ENCODE measurements around the gene VAV1.
A peak's percentile ranks its signal among the peaks of the same experiment; 100 is the strongest.
"Not testable (repeated sequence)": the region's sequence is repeated elsewhere in the genome, so short reads cannot be mapped to it uniquely, and the experiment has no call there.

Gene VAV1

DNA sequence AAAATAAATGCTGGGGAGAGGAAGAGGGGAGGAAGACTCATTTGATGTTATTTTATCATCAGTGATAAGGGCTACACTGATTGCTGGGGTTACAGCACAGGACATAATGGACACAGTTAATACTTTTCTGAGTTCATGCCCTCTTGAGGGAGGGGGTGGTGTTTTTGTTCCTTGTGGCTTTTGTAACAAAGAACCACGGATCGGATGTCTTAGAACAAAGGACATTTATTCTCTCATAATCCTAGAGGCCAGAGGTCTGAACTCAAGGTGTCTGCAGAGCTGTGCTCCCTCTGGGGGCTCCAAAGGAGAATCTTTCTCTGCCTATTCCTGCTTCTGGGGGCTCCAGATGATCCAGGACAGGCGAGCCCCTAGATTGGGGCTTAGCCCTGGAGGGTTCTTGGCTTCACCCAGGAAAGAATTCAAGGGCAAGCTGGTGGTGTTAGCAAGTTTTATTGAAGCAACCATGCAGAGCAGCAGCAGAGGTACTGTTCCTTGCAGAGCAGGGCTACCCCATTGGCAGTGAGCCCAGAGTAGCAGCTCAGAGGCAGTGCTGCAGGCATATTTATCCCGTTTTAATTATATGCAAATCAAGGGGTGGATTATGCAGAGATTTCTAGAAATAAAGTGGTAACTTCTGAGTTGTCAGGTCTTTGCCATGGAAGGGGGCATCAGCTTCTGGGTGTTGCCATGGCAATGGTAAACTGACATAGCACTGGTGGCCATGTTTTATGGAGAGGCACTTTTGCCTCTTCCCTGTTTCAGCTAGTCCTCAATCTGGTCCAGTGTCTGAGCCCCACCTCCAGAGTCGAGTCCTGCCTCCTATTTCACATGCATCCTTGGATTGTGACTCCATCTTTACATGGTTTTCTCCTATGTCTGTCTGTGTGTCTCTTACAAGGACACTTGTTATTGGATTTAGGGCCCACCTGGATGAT lies 18.0 kb downstream of the VAV1 start:
- DNase-seq = no peak

DNA sequence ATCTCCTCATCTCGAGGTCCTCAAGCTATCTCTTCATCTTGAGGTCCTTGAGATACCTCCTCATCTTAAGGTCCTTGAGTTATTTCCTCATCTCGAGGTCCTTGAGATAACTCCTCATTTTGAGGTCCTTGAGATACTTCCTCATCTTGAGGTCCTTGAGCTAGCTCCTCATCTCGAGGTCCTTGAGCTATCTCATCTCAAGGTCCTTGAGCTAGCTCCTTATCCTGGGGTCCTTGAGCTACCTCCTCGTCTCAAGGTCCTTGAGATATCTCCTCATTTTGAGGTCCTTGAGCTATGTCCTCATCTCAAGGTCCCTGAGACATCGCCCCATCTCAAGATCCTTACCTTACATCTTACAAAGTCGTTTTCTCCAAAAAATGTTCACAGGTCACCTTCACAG lies 18.7 kb downstream of the VAV1 start:
- no peak for DNase-seq

DNA sequence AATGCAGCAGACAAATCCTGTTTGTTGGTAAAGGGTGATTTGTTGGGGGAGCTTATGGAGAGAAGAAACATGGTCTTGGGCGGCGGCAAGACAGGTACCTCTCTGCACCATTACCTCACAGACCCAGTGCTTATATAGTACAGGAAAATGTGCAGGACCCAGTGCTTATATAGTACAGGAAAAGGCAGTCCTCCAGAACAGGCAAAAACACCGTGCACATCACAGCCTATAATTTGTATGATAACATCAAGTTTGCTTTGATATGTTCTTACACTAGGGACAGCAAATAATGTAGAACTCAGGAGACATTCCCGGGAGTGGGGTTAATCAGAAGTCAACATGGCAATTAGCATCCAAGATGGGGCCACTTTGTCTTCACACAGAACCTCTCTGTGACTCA lies 20.9 kb downstream of the VAV1 start:
- DNase-seq = no peak

DNA sequence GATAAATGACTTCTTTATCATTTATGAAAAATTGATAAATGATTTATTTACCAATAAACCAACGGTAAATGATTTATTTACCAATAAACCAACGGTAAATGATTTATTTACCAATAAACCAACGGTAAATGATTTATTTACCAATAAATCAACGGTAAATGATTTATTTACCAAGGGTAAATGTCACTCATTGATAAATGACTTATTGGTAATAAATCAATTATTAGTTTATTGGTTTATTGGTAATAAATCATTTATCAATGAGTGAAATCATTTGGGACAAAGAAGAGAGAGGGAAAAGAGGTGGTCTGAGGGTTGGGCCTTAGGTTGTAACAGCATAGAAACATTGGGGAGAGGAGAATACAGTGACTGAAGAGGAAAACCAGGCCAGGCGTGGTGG lies 21.5 kb downstream of the VAV1 start:
- DNase-seq = no peak

DNA sequence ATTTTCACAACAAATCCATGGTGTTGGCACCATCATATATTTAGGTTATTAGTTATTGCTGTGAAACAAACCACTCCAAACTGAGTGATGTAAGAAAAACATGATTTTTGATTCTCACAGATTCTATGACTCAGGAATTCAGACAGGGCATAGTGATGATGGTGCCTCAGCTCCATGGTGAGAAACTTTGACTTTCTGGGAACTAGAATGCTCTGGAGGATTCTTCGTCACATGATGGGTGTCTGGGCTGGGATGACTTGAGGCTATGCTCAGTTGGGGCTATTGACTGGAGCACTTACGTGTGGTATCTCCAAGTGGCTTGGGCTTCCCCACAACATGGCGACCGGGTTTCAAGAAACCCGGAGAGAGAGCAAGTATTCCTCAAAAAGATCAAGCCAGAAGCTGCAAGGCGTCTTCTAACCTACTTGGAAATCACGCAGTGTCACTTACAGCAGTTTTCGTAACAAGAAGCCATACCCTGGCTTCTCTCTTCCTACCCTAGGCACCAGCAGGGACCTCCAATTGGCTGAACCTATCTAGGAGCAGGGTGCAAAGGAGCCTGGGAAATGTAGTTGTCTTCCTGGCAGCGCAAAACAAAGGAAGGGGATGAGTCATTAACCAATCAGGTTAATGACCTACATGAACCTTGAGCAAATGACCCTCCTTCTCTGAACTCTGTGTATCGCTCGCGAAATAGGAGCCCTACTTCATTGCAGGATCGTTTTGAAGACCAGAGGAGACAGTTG lies 22.4 kb downstream of the VAV1 start:
- DNase-seq = no peak

DNA sequence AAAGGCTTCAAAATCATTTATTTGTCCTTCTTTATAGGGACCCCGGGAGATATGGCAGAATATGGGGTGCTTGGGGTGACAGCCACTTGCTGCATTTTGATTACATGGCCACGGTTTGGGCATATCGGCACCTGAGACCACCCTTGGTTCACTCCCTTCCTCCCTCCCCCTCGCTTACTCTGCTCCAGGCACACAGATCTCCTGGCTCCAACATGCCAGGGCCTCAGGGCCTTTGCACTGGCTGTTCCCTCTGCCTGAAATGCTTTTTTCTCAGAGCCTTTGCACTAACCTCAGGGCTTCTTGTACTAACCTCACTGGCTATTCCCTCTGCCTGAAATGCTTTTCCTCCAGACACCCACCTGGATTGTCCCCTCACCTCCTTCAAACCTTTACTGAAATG lies 23.8 kb downstream of the VAV1 start:
- DNase-seq = no peak

DNA sequence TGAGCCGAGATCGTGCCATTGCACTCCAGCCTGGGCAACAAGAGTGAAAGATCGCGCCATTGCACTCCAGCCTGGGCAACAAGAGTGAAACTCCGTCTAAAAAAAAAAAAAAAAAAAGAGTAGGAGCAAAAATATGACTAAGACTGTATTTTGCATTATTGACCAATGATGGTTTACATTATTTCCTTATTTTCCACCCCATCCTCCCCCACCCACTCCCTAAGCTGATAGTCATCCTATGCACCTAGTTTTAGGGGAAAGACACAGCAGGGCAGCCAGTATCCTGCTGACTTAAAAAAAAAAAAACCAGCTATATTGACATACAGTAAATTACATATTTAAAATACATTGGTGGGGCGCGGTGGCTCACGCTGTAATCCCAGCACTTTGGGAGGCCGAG lies 25.1 kb downstream of the VAV1 start:
- DNase-seq = no peak

DNA sequence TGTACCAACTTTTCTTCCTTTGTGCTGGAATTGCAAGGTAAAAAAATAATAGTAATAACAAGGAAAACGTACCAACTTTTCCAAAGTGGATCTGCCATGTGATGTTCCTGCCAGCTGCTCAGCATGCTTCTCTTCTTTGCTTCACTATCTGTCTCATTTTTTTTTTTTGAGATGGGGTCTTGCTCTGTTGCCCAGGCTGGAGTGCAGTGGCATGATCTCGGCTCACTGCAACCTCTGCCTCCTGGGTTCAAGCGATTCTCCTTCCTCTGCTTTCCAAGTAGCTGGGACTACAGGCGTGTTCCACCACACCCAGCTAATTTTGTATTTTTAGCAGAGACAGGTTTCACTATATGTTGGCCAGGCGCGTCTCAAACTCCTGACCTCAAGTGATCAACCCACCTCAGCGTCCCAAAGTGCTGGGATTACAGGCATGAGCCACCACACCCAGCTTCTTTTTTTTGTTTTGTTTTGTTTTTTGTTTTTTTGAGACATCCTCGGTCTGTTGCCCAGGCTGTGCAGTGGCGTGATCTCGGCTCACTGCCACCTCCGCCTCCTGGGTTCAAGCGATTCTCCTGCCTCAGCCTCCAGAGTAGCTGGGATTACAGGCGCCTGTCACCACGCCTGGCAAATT lies 27.8 kb downstream of the VAV1 start:
- not testable (repeated sequence) for DNase-seq

DNA sequence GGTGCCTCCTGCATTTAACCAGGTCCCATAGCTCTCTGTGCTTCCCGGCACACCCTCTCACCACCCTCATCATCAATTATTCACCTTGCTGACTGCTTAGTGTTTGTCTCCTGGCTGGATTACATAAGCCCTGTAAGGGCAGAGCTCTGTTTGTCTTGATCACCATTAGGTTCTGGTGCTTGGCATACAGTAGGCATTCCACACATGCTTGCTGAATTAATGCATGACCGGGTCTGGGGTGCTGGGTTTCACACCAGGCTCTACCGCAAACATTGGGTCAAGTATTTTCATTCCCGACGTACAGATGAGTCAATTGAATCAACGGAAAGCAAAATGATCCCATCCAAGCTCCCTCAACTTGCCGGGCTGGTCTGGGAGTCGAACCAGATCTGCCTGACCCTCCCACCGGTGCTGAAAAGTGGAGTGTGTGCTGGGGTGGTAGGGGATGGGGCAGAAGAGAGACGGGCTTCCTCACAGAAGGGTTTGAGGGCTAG lies 28.5 kb downstream of the VAV1 start:
- no peak for DNase-seq

DNA sequence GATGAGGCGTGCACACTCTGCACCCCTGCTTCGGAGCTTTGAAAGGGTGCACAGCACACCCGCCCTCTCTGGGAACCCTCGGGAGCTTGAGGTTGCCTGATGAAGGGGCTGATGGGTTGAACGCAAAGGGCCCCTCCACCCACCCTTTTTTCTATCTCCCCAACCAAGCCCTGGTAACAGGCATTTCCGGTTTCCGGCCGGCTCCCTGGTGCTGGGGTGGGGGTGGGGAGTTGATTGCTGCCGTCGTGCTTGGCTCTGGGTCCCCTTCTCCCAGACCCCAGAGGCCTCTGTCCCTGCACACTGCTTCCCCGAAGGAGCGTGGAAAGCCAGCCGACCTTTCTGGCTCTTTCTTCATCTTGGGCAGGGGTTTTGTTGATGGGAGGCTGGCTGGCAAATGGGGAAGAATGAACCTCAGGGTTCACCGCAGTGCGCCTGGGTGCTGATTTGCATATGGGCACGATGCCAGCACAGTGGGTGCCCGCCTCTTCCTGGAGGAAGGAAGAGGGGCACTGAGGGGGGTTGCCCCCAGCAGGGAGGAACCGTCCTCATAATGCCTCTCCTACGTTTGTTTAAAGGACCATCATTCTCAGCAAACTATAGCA lies 29.1 kb downstream of the VAV1 start:
- DNase-seq = peak; percentile 26

DNA sequence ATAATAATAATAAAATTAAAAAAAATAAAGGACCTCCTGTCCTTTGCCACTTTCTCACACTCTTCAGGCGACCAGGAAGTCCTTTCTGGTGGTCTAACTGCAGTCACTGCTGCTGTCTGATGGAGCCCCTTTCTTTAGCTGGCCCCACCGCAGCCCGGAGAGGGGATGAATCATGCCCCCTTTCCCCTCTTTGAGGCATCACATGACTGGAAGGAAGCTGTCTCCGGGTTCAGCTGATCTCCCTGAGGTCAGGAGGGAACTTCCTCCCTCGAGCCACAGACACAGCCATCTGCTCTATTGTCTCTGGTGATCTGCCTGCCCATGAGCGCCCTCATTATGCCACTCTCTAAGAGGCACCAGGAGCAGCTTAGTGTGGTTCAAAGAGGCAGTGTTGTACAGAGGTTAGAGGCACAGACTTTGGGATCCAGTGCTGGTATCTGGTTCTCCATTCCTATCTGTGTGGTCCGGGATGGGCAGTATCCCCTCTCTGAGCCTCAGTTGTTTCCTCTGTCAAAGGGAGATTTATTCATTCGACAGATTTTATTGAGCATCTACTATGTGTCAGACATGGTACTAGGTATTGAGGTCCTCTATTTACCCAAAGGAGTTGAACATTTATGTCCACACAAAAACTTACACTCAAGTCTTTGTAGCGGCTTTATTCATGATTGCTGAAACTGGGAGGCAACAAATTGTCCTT lies 30.0 kb downstream of the VAV1 start:
- no peak for DNase-seq

DNA sequence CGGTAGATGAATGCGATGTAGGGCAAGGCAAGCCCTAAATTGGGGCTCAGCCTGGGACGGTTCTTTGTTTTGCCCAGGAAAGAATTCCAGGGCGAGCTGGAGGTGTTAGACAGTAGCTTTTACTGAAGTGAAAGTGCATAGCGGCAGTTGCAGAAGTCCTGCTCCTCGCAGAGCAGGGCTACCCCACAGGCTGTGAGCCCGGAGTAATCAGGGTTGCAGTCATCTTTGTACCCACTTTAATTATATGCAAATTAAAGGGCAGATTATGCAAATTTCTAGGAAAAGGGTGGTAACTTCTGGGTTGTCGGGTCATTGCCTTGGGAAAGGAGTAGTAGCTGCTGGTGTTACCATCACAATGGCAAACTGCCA lies 30.5 kb downstream of the VAV1 start:
- DNase-seq = no peak

DNA sequence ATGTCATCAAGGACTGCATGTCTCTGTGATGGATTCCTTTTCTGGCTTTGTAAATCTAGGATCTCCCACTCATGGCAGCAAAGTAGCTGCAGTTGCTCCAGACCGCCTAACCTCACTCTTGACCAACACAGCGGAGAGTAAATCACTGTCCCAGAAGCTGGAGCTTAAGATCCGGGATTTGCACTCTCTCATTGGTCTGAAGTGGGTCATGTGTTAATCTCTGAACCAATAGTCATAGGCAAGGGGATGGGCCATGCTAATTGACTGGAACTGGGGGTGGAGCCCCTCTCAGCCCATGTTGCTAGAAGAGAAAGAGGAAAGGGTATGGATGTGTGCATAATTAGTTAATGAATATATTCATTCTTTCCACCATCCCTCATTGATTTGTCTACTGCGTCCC lies 34.0 kb downstream of the VAV1 start:
- DNase-seq = no peak

DNA sequence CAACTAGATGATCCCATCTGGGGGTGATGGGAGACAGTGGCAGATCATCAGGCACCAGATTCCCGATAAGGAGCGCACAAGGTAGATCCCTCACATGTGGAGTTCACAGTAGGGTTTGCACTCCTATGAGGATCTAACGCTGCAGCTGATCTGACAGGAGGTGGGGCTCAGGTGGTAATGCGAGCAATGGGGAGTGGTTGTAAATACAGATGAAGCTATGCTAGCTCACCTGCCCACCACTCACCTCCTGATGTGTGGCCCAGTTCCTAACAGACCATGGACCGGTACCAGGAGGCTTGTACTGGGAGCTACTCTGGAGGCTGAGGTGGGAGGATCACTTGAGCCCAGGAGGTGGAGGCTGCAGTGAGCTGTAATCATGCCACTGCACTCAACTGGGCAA lies 34.8 kb downstream of the VAV1 start:
- no peak for DNase-seq

DNA sequence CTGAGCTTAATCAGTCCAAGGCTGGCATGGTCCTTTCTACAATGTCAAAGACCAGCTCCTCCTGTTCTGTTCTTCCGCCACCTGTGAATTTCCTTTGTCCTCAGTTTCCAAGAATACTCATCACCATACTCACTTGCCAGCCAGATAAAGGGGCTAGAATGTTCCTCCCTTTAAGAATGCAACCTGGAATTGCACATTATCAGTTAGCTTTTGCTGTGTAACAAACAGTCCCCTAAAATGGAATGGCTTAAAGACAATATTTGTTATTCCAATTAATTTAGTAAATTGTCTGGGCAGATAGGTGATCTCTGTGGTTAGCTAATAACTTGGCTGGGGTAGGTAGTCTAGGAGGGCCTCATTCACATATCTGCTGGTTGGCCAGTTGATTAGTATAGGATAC lies 36.0 kb downstream of the VAV1 start:
- no peak for DNase-seq

DNA sequence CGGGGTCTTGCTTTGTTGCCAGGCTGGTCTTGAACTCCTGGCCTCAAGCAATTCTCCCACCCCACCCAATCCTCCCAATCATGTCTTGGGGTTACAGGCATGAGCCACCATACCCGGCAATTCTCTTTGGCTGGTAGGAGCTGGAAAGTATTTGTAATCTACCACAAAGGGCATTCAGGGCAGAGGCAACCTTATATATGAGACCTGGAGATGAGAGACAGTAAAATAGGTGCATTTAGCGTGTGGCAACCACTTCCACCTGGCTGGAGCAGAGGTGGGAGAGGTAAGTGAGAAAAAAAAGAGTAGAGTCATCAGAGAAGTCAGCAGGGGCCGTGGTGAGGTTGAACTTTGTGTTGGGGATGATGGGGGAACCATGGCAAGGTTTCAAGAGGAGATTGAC lies 36.8 kb downstream of the VAV1 start:
- no peak for DNase-seq

DNA sequence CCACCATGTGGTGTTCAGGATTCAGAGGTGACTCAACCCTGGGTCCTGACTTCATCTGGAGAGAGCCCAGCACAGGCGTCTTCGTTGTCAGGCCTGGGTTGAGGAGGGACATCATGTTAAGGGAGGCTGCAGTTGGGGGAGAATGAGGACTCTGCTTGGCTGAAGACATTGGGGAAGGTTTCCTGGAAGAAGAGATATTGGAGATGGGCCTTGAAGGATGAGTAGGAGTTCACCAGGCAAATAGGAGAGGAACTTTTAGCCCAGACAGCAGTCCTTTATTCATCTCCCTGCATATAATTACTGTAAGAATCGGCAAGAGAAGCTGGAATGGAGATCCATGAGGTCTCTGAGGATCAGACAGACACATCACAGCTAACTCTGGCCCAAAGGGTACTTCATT lies 38.9 kb downstream of the VAV1 start:
- no peak for DNase-seq

DNA sequence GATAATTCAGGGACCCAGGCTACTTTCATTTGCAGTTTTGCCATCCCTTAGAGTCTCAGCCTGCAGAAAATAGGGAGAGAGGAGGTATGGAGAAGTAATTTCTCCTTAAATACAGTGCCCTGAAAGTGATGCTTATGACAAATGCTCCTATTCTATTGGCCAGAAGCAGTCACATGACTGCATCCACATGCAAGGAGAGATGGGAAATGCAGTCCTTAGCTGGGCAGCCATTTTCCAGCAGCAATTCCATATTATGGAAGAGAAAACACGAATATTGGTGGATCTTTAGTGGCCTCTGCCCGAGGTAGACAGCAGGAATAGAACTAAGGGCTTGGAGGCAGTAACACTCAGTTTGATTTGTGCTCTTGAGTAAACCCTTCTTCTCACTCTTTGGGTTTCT lies 39.4 kb downstream of the VAV1 start:
- no peak for DNase-seq

DNA sequence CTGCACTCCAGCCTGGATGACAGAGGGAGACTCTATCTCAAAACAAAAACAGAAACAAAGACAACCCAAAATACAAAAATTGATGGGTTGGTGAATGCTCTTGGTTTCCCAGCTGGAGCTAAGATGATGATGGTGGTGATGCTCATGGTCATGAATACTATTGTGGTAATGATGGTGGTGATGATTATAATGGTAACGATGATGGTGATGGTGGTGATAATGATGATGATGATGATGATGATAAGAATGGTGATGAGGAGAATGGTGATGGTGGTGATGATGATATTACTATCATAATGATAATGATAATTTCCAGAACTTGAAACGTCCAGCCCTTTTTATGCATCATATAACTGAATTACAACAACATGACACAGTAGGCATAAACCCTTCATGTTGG lies 40.1 kb downstream of the VAV1 start:
- no peak for DNase-seq

DNA sequence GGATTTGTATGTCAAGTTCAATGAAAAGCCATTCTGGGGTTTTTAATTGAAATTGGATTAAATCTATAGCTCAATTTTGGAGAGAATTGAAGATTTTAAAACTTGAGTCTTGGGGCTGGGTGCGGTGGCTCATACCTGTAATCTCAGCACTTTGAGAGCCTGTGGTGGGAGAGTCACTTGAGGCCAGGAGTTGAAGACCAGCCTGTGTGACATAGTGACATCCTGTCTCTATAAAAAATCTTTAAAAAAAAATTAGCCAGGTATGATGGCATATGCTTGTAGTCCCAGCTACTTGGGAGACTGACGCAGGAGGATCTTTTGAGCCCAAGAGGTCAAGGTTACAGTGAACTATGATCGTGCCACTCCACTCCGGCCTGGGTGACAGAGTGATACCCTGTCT lies 41.2 kb downstream of the VAV1 start:
- no peak for DNase-seq

DNA sequence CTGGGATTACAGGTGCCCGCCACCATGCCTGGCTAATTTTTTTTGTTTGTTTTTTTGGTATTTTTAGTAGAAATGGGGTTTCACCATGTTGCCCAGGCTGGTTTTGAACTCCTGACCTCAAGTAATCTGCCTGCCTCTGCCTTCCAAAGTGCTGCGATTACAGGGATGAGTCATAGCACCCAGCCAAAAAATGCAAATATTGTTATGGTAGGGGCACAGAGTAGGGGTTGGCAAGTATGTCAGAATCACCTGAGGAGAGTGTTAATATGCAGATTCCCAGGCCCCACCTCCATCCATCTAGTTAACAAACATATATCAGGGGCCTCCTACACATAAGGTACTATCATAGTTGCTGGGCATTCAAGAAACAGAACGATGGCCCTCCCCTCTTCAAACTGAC lies 44.7 kb downstream of the VAV1 start:
- DNase-seq = no peak

DNA sequence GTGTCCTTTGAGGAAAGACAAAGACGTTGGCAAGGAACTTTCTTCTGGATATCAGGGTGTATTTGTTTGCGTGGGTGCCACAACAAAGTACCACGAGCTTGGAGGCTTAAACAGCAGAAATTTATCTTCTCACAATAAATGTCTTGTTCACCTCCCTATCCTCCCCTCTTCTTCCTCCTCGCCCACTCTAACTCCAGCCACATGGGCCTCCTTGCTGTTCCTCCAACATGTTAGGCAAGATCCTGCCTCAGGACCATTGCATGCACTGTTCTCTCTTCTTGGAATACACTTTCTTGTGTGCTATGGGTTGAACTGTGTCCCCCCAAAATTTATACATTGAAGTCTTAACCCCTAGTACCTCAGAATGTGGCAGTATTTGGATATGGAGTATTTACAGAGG lies 45.7 kb downstream of the VAV1 start:
- DNase-seq = no peak

DNA sequence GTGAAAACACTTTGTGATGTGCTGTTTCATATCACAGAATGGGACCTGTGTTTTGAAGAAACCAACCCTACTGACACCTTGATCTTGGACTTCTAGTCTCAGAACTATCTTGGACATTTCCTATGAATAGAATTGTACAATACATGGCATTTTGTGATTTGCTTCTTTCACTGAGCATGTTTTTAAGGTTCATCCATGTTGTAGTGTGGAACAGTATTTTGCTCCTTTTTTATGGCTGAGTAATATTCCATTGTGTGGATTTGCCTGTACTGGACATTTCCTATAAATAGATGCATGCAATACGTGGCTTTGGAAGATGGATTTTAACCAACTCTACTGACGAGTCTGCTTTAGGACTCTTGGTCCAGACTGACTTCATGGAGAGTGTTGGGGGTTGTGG lies 46.8 kb downstream of the VAV1 start:
- no peak for DNase-seq

Data from right hindlimb (tissue), 1 donor.